22Rv1 (cell line): ENCODE measurements around the gene FNBP1L.

Experiments used
- ZFX ChIP-seq: fragments of 450-650 bp; IDR thresholded peaks from 2 replicates; pipeline ENCODE4 v1.6.1; 2017; ENCODE audit warnings: antibody characterized with exemption, borderline replicate concordance
- TF ChIP-seq, protein P1 (sequence below): fragments of 450-650 bp; IDR thresholded peaks from 2 replicates; pipeline ENCODE4 v1.5.1; 2017; ENCODE audit warnings: mild to moderate bottlenecking

GRCh38 chr1:93463960-93464359, 16.0 kb downstream of the FNBP1L start:
- TF ChIP-seq, protein P1, sequence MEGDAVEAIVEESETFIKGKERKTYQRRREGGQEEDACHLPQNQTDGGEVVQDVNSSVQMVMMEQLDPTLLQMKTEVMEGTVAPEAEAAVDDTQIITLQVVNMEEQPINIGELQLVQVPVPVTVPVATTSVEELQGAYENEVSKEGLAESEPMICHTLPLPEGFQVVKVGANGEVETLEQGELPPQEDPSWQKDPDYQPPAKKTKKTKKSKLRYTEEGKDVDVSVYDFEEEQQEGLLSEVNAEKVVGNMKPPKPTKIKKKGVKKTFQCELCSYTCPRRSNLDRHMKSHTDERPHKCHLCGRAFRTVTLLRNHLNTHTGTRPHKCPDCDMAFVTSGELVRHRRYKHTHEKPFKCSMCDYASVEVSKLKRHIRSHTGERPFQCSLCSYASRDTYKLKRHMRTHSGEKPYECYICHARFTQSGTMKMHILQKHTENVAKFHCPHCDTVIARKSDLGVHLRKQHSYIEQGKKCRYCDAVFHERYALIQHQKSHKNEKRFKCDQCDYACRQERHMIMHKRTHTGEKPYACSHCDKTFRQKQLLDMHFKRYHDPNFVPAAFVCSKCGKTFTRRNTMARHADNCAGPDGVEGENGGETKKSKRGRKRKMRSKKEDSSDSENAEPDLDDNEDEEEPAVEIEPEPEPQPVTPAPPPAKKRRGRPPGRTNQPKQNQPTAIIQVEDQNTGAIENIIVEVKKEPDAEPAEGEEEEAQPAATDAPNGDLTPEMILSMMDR, result no peak
- TF ChIP-seq ZFX, result no peak
